Nephron progenitor cell (in vitro differentiated cells): ENCODE results near the gene BBS9.
A peak's percentile ranks its signal among the peaks of the same experiment; 100 is the strongest.

Source experiments
- DNase-seq: peaks from one replicate; pipeline ENCODE4 v3.0.0; 2021
- H3K27ac Mint-ChIP-seq: 2 replicates; pipeline ENCODE4 v1.8.0; 2021; ENCODE audit warnings: mild to moderate bottlenecking, moderate library complexity, mixed read lengths
- H3K27me3 Mint-ChIP-seq: 2 replicates; pipeline ENCODE4 v1.8.0; 2021; ENCODE audit warnings: mild to moderate bottlenecking, low read depth, mixed read lengths; ENCODE audit not compliant: poor library complexity
- H3K36me3 Mint-ChIP-seq: 2 replicates; pipeline ENCODE4 v1.8.0; 2021; ENCODE audit warnings: low read depth, mixed read lengths
- H3K4me1 Mint-ChIP-seq: 2 replicates; pipeline ENCODE4 v1.8.0; 2021; ENCODE audit warnings: mixed read lengths
- H3K4me3 Mint-ChIP-seq: 2 replicates; pipeline ENCODE4 v1.8.0; 2021; ENCODE audit warnings: mild to moderate bottlenecking, moderate library complexity, mixed read lengths
- H3K9me3 Mint-ChIP-seq: 2 replicates; pipeline ENCODE4 v1.8.0; 2021; ENCODE audit warnings: mild to moderate bottlenecking, moderate library complexity, mixed read lengths
- CTCF ChIP-seq: fragments of 200-600 bp; sonication (generic); IDR thresholded peaks from 2 replicates; pipeline ENCODE4 v1.5.0; 2021; ENCODE audit warnings: antibody characterized with exemption

The BBS9 gene

GRCh38 chr7:33578166-33578565, 448.8 kb downstream of the BBS9 start:
- no peaks in the 10 kb centered on the region for H3K27me3 Mint-ChIP-seq
- no peak overlapping the region for H3K4me3 Mint-ChIP-seq
- H3K4me1 Mint-ChIP-seq = peaks cover 29% of the 10 kb centered on the region
- H3K9me3 Mint-ChIP-seq = peaks cover 16% of the 10 kb centered on the region
- TF ChIP-seq CTCF = no peak
- peaks cover 22% of the 10 kb centered on the region for H3K36me3 Mint-ChIP-seq
- H3K27ac Mint-ChIP-seq = no peak overlapping the region
- no peak for DNase-seq

GRCh38 chr7:33578881-33579672, 449.7 kb downstream of the BBS9 start:
- no peak for DNase-seq
- peaks cover 29% of the 10 kb centered on the region for H3K4me1 Mint-ChIP-seq
- H3K27ac Mint-ChIP-seq = peak overlapping the region; percentile 11
- no peak for TF ChIP-seq CTCF
- H3K36me3 Mint-ChIP-seq = peaks cover 22% of the 10 kb centered on the region
- no peaks in the 10 kb centered on the region for H3K27me3 Mint-ChIP-seq
- peaks cover 16% of the 10 kb centered on the region for H3K9me3 Mint-ChIP-seq
- no peak overlapping the region for H3K4me3 Mint-ChIP-seq

GRCh38 chr7:33579673-33579960, 450.3 kb downstream of the BBS9 start:
- TF ChIP-seq CTCF = no peak
- Mint-ChIP-seq H3K4me1 (peaks cover 29% of the 10 kb centered on the region), H3K9me3 (peaks cover 16% of the 10 kb centered on the region), H3K27me3 (no peaks in the 10 kb centered on the region), H3K36me3 (peaks cover 22% of the 10 kb centered on the region), H3K27ac (no peak overlapping the region), H3K4me3 (no peak overlapping the region)
- DNase-seq = no peak

- peak overlapping the region; percentile 19 for H3K27ac Mint-ChIP-seq
- DNase-seq = no peak
- H3K4me1 Mint-ChIP-seq = peaks cover 24% of the 10 kb centered on the region
- no peak for TF ChIP-seq CTCF
- H3K36me3 Mint-ChIP-seq = peaks cover 8% of the 10 kb centered on the region
- H3K27me3 Mint-ChIP-seq = no peaks in the 10 kb centered on the region
- peaks cover 10% of the 10 kb centered on the region for H3K9me3 Mint-ChIP-seq
- H3K4me3 Mint-ChIP-seq = no peak overlapping the region
Observed at GRCh38 chr7:33581236-33581635, 451.9 kb downstream of the BBS9 start.

- no peaks in the 10 kb centered on the region for H3K27me3 Mint-ChIP-seq
- H3K9me3 Mint-ChIP-seq = peaks cover 1% of the 10 kb centered on the region
- peak overlapping the region; percentile 84 for H3K27ac Mint-ChIP-seq
- no peak for TF ChIP-seq CTCF
- no peak overlapping the region for H3K4me3 Mint-ChIP-seq
- peaks cover 2% of the 10 kb centered on the region for H3K36me3 Mint-ChIP-seq
- H3K4me1 Mint-ChIP-seq = peaks cover 24% of the 10 kb centered on the region
- DNase-seq = no peak
Observed at GRCh38 chr7:33582104-33582503, 452.7 kb downstream of the BBS9 start.

GRCh38 chr7:33582533-33582932, 453.2 kb downstream of the BBS9 start:
- Mint-ChIP-seq H3K27ac (no peak overlapping the region), H3K4me3 (no peak overlapping the region), H3K4me1 (peaks cover 24% of the 10 kb centered on the region), H3K9me3 (no peaks in the 10 kb centered on the region), H3K27me3 (no peaks in the 10 kb centered on the region), H3K36me3 (no peaks in the 10 kb centered on the region)
- DNase-seq = no peak
- TF ChIP-seq CTCF = no peak
